Astrocyte (in vitro differentiated cells and primary cell): ENCODE data around the gene CHN1. TPM values are rescaled to one million over a fixed set of nuclear protein-coding genes. Genes with fewer than 3 reads are reported as not detected.

Experiments used
- DNase-seq: peaks from one replicate; pipeline ENCODE4 v3.0.0-alpha.2; 2010; ENCODE audit warnings: low read depth
- FAIRE-seq: peaks from 2 replicates; lab custom pipeline; 2011; peaks lifted over from hg19 to GRCh38; lab: Jason Lieb, UNC
- H2AFZ ChIP-seq: 2 replicates; pipeline ENCODE4 v1.6.0; 2012; ENCODE audit warnings: low read depth, low read length, inconsistent platforms
- H3K27ac ChIP-seq: 2 replicates; pipeline ENCODE4 v1.5.1; 2011; ENCODE audit warnings: low read depth, low read length, inconsistent platforms
- H3K27me3 ChIP-seq: 2 replicates; pipeline ENCODE4 v1.6.0; 2011; ENCODE audit warnings: low read length, inconsistent platforms; ENCODE audit not compliant: insufficient read depth
- H3K36me3 ChIP-seq: 2 replicates; pipeline ENCODE4 v1.5.1; 2011; ENCODE audit warnings: low read length, inconsistent platforms; ENCODE audit not compliant: insufficient read depth
- H3K4me1 ChIP-seq: 2 replicates; pipeline ENCODE4 v1.5.1; 2011; ENCODE audit warnings: low read length, inconsistent platforms; ENCODE audit not compliant: insufficient read depth
- H3K4me2 ChIP-seq: 2 replicates; pipeline ENCODE4 v1.6.0; 2012; ENCODE audit warnings: low read length, inconsistent platforms
- H3K4me3 ChIP-seq: 2 replicates; pipeline ENCODE4 v1.5.1; 2011; ENCODE audit warnings: low read depth, mild to moderate bottlenecking, low read length, inconsistent platforms; ENCODE audit not compliant: insufficient read depth
- H3K79me2 ChIP-seq: 2 replicates; pipeline ENCODE4 v1.6.0; 2012; ENCODE audit warnings: mild to moderate bottlenecking, low read length, inconsistent platforms; ENCODE audit not compliant: insufficient read depth
- H3K9ac ChIP-seq: 2 replicates; pipeline ENCODE4 v1.6.0; 2012; ENCODE audit warnings: mild to moderate bottlenecking, low read length, inconsistent platforms
- H3K9me3 ChIP-seq: 2 replicates; pipeline ENCODE4 v1.5.1; 2012; ENCODE audit warnings: low read depth, mild to moderate bottlenecking, low read length, inconsistent platforms; ENCODE audit not compliant: insufficient read depth
- H4K20me1 ChIP-seq: 2 replicates; pipeline ENCODE4 v1.6.0; 2012; ENCODE audit warnings: low read length, inconsistent platforms; ENCODE audit not compliant: insufficient read depth
- H3K27ac Mint-ChIP-seq: one replicate; pipeline ENCODE4 v1.8.0; 2021; ENCODE audit warnings: mild to moderate bottlenecking, mixed read lengths; ENCODE audit not compliant: unreplicated experiment
- H3K27me3 Mint-ChIP-seq: one replicate; pipeline ENCODE4 v1.8.0; 2021; ENCODE audit warnings: low read depth, mixed read lengths; ENCODE audit not compliant: unreplicated experiment
- H3K36me3 Mint-ChIP-seq: one replicate; pipeline ENCODE4 v1.8.0; 2021; ENCODE audit warnings: low read depth, mixed read lengths; ENCODE audit not compliant: unreplicated experiment
- H3K4me1 Mint-ChIP-seq: one replicate; pipeline ENCODE4 v1.8.0; 2021; ENCODE audit warnings: low read depth, mixed read lengths; ENCODE audit not compliant: unreplicated experiment
- H3K4me3 Mint-ChIP-seq: one replicate; pipeline ENCODE4 v1.8.0; 2021; ENCODE audit warnings: mild to moderate bottlenecking, moderate library complexity, mixed read lengths; ENCODE audit not compliant: unreplicated experiment
- H3K9me3 Mint-ChIP-seq: one replicate; pipeline ENCODE4 v1.8.0; 2021; ENCODE audit warnings: mild to moderate bottlenecking, mixed read lengths; ENCODE audit not compliant: unreplicated experiment
- EZH2 ChIP-seq: IDR thresholded peaks from 2 replicates; pipeline ENCODE4 v1.6.1; 2012; ENCODE audit warnings: mild to moderate bottlenecking, low read length, inconsistent platforms; ENCODE audit not compliant: insufficient read depth
- total RNA-seq: library from RNA; stranded (reverse); gene quantifications from 2 replicates; pipeline ENCODE4 v1.2.1, GENCODE V29; 2021
- TF ChIP-seq, protein P1 (sequence below): IDR thresholded peaks from 2 replicates; pipeline ENCODE4 v1.5.1; 2011; ENCODE audit warnings: low read depth, mild to moderate bottlenecking, inconsistent platforms, low read length, moderate library complexity; ENCODE audit not compliant: insufficient read depth

CHN1 gene
- total RNA-seq, 1 donor from 2014 or later = 23.9 TPM

DNA sequence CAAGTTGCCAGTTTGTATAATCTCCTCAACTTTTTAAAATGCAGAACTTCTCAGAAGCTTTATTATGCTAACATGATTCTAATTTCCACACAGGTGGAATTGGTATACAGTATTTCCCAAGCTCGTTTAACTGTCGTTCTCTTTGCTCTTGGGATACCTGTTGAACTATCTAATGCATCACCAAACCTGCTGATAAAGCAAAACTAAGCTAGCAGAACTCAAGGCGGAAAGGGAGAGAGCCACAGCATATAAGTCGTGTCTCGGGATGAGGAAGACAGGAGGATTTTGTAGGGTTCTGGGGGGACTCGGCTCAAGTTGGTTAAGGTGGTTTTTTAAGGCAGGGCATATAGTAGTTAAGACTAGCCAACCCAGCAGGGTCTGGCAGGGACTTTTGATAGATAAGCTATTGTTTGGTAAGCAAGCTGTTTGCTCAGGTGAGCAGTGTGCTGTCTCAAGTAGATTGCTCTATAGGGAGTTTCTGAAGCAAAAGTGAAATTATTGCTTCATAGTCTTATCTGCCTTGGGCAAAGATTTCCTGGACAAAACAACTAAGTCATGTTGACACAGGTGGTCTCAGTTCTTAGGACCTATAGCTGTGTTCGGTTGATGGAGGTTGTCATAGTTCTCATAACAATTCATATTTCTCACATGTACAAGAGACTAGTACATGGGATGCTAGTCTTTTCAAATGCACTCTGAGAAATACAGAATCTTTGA is 212.7 kb downstream of the CHN1 start:
- H3K4me3 Mint-ChIP-seq = no peak overlapping the region
- Histone ChIP-seq H3K27me3 (no peaks in the 10 kb centered on the region), H3K4me2 (no peak overlapping the region), H3K27ac (no peak overlapping the region), H3K9me3 (no peaks in the 10 kb centered on the region), H3K79me2 (no peaks in the 10 kb centered on the region), H3K9ac (no peak overlapping the region), H3K4me1 (peaks cover 21% of the 10 kb centered on the region), H3K36me3 (no peaks in the 10 kb centered on the region), H3K4me3 (no peak overlapping the region), H4K20me1 (no peaks in the 10 kb centered on the region), H2AFZ (no peak overlapping the region)
- FAIRE-seq (no peak), DNase-seq (no peak)
- peaks cover 4% of the 10 kb centered on the region for H3K36me3 Mint-ChIP-seq
- TF ChIP-seq, protein P1, sequence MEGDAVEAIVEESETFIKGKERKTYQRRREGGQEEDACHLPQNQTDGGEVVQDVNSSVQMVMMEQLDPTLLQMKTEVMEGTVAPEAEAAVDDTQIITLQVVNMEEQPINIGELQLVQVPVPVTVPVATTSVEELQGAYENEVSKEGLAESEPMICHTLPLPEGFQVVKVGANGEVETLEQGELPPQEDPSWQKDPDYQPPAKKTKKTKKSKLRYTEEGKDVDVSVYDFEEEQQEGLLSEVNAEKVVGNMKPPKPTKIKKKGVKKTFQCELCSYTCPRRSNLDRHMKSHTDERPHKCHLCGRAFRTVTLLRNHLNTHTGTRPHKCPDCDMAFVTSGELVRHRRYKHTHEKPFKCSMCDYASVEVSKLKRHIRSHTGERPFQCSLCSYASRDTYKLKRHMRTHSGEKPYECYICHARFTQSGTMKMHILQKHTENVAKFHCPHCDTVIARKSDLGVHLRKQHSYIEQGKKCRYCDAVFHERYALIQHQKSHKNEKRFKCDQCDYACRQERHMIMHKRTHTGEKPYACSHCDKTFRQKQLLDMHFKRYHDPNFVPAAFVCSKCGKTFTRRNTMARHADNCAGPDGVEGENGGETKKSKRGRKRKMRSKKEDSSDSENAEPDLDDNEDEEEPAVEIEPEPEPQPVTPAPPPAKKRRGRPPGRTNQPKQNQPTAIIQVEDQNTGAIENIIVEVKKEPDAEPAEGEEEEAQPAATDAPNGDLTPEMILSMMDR = no peak
- TF ChIP-seq EZH2 = no peak
- no peak overlapping the region for H3K27ac Mint-ChIP-seq
- H3K9me3 Mint-ChIP-seq = no peaks in the 10 kb centered on the region
- no peaks in the 10 kb centered on the region for H3K27me3 Mint-ChIP-seq
- H3K4me1 Mint-ChIP-seq = peaks cover 23% of the 10 kb centered on the region

DNA sequence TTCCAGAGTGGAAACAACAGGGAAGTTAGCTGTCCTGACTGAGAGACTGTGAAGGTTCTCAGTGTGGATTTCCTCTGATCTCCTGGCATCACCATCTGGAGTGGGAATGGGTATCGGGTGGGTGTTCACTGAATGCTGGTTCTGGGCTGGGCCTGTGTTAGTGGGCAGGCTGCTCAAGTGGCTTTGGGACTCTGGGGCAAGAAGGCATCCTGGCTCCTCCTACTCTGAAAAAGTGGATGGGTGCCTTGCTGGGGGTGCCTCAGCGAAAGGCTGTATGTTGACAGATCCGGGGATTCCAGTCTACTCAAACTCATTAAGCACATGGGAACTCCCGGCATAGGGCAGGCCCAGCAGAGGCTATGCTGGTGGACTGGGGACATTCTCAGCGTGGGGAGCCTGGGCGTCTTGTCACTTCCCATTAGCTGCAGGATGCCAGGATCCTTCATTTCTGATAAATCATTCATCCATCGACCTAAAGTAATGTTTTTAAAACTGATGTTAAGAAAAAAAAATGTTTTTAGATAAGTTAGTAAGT is 213.4 kb downstream of the CHN1 start:
- Histone ChIP-seq H3K9me3 (no peaks in the 10 kb centered on the region), H2AFZ (no peak overlapping the region), H3K4me3 (no peak overlapping the region), H3K4me1 (peaks cover 27% of the 10 kb centered on the region), H4K20me1 (no peaks in the 10 kb centered on the region), H3K4me2 (no peak overlapping the region), H3K9ac (no peak overlapping the region), H3K79me2 (no peaks in the 10 kb centered on the region), H3K36me3 (no peaks in the 10 kb centered on the region), H3K27me3 (no peaks in the 10 kb centered on the region), H3K27ac (no peak overlapping the region)
- H3K4me1 Mint-ChIP-seq = peaks cover 20% of the 10 kb centered on the region
- H3K9me3 Mint-ChIP-seq = no peaks in the 10 kb centered on the region
- no peak for TF ChIP-seq EZH2
- TF ChIP-seq, protein P1 = no peak
- FAIRE-seq (no peak), DNase-seq (no peak)
- no peaks in the 10 kb centered on the region for H3K27me3 Mint-ChIP-seq
- H3K4me3 Mint-ChIP-seq = no peak overlapping the region
- H3K36me3 Mint-ChIP-seq = no peaks in the 10 kb centered on the region
- no peak overlapping the region for H3K27ac Mint-ChIP-seq

DNA sequence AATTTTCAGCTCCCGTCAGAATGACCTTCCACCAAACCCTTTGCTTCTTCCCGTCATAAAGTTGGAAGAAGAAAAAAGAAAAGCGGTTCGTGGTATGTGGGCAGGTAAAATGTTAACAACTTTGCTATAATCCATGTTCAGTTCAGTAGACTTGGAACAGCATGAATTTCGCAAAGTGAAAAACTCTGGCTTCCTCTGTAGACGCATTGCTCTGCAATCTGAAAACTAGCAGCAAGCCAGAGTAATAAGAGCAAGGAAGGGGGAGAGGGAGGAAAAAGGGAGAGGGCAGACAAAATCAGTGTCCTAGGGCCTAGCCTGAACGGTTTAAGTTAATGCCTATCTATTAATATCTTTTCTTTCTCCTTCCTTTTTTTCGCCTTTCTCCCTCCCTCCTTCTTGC is 214.2 kb downstream of the CHN1 start:
- DNase-seq (no peak), FAIRE-seq (no peak)
- Mint-ChIP-seq H3K27ac (no peak overlapping the region), H3K9me3 (no peaks in the 10 kb centered on the region), H3K4me3 (no peak overlapping the region), H3K36me3 (no peaks in the 10 kb centered on the region), H3K27me3 (no peaks in the 10 kb centered on the region), H3K4me1 (peaks cover 24% of the 10 kb centered on the region)
- Histone ChIP-seq H3K36me3 (no peaks in the 10 kb centered on the region), H3K27me3 (no peaks in the 10 kb centered on the region), H3K9ac (no peak overlapping the region), H3K9me3 (no peaks in the 10 kb centered on the region), H3K79me2 (no peaks in the 10 kb centered on the region), H4K20me1 (no peaks in the 10 kb centered on the region), H2AFZ (no peak overlapping the region), H3K4me1 (peaks cover 35% of the 10 kb centered on the region), H3K4me2 (no peak overlapping the region), H3K27ac (no peak overlapping the region), H3K4me3 (no peak overlapping the region)
- no peak for TF ChIP-seq EZH2
- TF ChIP-seq, protein P1 = no peak
